Lower leg skin (tissue), 3 donors: ENCODE results near the gene ABHD16B.

ENCODE experiments used
- POLR2A ChIP-seq, 2 donors: fragments of 450-650 bp; IDR thresholded peaks; one replicate each; pipeline ENCODE4 v1.6.1; 2016 to 2017; ENCODE audit warnings: antibody characterized with exemption in 2 of 2, mild to moderate bottlenecking in 1 of 2, moderate library complexity in 1 of 2
- TF ChIP-seq, protein P1 (sequence below), 3 donors: fragments of 450-650 bp; IDR thresholded peaks; one replicate each; pipeline ENCODE4 v1.5.1; 2016; ENCODE audit warnings: antibody characterized with exemption in 3 of 3, mild to moderate bottlenecking in 3 of 3, moderate library complexity in 2 of 3

DNA sequence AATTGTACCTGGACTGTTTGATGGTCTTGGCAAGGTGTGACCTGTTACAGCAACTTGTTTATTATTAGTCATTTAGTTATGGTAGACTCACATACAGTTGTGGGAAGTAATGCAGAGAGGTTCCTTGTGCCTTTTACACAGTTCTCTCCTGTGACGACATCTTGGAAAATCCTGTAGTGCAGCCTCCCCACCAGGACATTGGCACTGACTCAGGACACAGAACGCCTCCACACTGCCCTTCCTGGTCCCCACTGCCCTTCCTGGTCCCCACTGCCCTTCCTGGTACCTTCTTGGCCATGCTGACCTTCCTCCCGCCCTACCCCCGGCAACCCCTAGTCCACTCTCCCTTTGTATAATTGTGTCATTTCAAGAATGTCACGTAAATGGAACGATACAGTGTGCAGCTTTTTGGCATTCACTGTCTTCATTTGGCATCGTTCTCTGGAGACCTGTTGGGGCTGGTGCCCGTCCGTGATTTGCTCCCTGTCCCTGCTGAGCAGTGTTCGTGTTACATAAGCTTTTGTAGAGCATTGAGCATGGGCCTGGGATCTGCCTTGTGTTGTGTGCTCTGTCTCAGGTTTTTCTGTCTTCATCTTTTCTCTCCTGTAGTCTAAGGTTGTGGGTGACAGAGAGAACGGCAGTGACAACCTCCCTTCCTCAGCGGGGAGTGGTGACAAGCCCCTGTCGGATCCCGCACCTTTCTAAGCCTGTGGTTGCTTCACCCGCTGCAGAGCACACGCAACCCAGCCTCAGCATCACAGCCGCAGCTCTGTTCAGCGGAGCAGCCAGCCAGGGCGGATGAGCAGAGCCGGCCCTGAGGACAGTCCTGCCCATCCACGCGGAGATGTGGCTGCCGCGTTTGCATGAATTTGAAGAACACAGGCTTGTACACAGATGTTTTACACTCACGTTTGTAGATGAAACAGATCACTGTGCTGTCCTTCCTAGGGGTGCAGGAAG is 28.2 kb downstream of the ABHD16B start:
- TF ChIP-seq, protein P1, sequence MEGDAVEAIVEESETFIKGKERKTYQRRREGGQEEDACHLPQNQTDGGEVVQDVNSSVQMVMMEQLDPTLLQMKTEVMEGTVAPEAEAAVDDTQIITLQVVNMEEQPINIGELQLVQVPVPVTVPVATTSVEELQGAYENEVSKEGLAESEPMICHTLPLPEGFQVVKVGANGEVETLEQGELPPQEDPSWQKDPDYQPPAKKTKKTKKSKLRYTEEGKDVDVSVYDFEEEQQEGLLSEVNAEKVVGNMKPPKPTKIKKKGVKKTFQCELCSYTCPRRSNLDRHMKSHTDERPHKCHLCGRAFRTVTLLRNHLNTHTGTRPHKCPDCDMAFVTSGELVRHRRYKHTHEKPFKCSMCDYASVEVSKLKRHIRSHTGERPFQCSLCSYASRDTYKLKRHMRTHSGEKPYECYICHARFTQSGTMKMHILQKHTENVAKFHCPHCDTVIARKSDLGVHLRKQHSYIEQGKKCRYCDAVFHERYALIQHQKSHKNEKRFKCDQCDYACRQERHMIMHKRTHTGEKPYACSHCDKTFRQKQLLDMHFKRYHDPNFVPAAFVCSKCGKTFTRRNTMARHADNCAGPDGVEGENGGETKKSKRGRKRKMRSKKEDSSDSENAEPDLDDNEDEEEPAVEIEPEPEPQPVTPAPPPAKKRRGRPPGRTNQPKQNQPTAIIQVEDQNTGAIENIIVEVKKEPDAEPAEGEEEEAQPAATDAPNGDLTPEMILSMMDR (IDR thresholded peaks at IDR 0.05): no peak
- TF ChIP-seq POLR2A (IDR thresholded peaks at IDR 0.05): no peak
